GM11168 (cell line): ENCODE data around the gene B3GALNT1.
"Not testable (repeated sequence)": the region's sequence is repeated elsewhere in the genome, so short reads cannot be mapped to it uniquely, and the experiment has no call there.

Experiments used
- in situ Hi-C: fragments of 300-500 bp; cut with MboI; formaldehyde crosslinking; loops from one replicate; pipeline ENCODE4 v1.12.0; 2022; ENCODE audit warnings: low sequenced_read_pairs; ENCODE audit not compliant: unreplicated experiment

Gene B3GALNT1

DNA sequence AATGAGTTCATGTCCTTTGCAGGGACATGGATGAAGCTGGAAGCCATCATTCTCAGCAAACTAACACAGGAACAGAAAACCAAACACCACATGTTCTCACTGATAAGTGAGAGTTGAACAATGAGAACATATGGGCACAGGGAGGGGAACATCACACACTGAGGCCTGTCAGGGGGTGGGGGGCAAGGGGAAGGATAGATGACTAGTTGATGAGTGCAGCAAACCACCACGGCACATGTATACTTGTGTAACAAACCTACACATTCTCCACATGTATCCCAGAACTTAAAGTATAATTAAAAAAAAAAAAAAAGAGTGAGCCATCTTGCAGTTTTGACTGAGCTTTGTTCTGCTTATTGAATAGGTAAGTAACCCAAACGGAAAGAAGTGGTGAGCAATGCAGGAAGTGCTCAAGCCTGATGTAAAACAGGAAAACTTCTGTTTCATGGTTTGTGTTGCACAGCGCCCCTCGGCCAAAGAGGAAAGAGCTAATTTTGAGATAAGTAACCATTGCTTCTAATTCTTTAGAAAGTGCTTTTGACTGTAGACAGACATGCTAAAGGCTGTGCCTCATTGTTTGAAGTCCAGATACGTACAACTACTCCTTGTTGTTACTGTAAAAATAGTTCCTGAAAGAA lies 70.1 kb downstream of the B3GALNT1 start:
- in situ Hi-C loops: not testable (repeated sequence)
